Measurements from ENCODE around the gene ATP8A1.

ATP8A1 gene

DNA sequence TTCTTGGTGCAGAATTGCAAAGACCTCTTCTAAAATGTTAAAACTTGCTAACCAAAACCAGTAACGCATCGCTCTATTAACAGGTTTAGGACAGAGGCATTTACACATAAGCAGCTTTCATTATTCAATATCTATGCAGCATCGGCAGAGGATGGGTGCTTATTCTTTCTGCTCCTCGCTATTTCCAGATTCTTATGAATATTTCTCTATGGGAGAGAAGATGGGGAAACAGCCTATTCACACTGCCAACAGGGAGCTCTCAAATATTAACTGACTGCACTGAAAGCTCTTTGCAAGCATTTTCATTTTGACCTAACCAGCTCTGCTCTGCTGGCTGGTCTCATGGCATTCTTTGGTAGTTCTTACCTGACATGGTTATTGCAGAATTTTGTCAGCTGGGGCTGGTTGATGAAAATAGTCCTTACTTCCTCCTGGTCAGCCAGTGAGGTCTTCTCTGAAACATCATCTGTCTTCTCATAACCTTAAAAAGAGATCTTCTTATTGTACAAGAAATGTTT, 30.2 kb downstream of the ATP8A1 start:
- DNase-seq (ENCODE audit: low read depth) = no peak

DNA sequence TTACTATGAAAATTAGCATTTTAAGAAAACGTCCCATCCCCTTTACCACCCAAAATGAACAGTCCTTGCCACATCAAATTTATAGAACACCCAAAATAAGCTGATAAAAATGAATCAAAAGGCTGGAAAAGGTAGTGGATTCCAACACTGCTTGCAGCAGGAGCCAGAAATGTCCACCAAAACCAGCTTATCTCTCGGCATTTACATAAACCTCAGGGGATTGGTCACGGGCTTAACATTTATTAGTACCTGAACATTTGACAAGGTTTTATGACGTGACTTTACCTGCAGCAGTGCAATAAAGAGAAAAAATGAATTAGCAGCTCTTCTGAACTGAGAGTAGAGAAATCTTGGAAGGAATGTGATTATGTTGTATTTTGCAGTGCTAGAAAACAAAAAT, 31.6 kb downstream of the ATP8A1 start:
- no peak for DNase-seq (ENCODE audit: low read depth)

DNA sequence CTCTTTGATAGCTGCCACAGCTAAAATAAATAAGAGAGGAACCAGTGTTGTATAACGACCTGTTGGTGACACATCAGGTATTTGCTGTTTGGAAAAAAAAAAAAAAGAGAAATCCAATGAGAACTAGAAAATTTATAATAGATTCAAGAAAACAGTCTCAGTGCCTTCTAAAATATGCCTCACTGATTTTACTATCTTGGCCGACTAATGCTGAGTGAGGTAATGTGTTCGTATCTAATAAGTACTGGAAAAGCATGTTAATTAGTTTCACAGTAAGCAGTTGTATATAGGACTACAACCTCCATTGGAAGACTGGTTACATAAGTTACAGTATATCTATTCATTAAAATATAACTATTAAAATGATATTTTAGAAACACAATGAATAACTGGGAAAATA, 32.4 kb downstream of the ATP8A1 start:
- DNase-seq (ENCODE audit: low read depth) = no peak

DNA sequence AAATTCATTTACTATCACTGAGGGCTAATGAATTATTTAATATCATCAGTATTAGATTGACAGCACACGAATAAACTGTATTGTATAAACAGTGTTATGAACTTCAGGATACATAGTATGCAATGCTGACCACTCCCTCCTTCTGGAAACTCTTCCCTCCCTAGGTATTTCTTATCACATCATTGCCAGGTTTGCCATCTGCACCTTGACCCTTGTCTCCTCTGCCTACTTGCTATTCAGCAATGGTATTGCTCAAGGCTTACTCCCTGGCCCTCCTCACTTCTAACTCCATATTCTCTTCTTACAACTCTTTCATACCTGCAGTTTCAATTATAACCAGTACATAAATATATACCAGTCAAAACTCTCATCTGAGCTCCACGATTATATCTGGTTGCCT, 38.9 kb downstream of the ATP8A1 start:
- DNase-seq (ENCODE audit: low read depth) = no peak

DNA sequence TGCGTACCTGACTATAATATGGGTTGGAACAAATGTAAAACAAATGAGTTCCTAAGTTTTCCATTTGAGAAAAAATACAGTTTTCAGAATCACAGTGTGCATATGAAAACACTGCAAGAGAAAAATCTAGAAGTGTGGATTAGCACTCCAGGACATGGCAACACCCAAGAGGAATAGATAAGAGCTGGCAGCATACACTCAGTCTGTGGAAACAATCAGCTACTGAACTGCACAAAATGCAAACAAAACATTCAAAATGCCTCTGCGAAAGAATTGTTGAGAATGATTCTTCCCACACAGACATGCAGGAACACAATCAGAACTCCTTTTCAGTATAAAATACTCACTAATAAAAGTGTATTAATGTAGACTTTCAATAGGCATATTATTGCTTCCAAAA, 39.9 kb downstream of the ATP8A1 start:
- no peak for DNase-seq (ENCODE audit: low read depth)

DNA sequence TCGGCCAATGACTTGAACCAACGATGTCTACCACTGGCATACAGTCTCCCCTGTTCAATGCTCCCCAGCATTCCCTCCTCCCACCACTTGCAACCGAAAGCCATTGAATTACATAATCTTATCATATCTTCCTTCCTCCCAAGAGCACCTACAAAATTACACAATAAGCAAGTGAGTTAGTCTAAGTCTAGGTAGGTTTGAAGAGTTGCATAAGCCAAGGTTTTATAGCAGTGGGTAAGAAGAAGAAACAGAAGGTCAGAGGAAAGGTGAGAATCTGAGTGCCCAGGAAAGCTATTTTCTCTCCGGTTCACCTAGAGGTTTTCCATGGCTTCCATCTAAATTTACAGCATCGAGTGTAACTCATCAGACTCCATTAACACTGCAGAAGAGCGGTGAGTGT, 40.3 kb downstream of the ATP8A1 start:
- DNase-seq (ENCODE audit: low read depth) = no peak

DNA sequence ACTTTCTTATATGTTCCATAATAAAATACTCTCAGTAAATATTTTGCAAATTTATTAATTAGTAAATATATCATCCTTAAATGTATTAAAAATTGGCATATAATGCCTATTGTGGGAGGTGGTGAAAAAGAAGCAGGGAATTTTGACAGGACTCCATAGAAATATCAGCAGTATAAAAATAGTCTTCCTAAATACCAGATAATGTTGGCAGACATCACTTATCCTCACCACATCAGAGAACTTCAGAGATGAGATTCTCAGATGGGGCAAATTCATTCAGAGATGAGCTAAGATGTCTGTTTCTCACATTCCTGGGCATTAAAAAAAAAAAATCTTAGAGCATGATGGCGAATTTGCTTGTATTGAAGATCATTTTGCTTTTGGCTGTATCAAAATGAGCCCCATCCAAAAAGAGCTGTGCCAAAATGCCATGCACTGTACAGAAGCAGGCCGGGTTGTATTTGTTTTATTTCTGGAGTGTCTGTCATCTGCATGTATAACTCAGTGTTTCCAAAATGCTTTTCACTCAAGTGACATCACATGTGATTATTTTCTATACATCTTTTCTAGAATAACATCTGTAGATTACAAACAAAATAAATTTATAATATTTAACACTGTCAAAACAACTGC, 41.7 kb downstream of the ATP8A1 start:
- no peak for DNase-seq (ENCODE audit: low read depth)

DNA sequence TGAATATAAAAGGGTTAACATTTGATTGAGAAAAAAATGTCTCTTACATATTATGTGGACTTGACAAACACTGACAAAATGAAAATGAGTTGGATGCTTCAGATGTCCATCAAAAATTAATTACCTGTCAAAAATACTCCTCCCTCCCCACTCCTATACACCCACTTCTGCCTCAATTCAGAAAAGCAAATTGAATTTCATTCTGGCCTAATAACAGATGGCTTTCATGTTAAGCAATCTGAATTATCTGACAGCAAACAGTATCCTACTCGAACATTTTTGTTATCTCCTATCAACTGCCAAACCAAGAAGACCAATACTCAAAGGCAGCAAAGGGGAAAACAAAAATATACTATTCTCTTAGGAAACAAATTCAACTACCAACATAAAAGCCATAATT, 44.0 kb downstream of the ATP8A1 start:
- no peak for DNase-seq (ENCODE audit: low read depth)

DNA sequence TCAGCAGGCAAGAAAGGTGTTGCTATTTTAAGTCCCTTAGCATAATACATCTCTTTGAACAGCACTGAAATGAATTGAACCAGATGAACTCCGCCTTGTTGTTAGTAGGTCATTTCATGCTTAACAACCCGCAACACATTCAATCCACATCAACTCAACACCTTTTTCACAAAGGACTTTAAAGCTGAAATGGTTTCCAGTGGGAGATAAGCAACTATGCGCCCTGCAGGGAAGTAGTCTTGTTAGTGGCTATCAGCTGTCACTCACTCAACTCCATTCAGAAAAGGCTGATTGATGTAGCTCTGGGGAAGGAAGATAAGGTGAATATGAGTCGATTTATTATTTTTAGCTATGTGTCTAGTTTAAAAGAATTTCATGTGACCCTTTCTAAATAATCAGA, 46.0 kb downstream of the ATP8A1 start:
- no peak for DNase-seq (ENCODE audit: low read depth)

DNA sequence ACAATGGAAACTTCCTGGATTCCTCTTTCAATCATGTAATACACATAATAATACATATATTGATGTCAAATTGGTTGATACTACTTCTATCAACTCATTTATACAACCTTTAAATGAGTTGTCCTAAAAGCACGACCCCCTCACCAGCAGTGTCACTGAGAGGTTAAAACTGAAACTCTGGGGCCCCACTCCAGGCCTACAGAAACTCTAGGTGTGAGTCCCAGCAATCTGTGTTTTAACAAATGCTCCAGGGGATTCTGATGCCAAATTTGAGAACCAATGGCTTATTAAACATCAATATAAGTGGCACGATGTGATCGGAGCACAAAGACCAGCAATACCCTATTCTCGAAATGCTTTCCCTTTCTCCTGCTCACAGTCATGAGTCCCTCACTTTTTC, 47.9 kb downstream of the ATP8A1 start:
- DNase-seq (ENCODE audit: low read depth) = no peak

DNA sequence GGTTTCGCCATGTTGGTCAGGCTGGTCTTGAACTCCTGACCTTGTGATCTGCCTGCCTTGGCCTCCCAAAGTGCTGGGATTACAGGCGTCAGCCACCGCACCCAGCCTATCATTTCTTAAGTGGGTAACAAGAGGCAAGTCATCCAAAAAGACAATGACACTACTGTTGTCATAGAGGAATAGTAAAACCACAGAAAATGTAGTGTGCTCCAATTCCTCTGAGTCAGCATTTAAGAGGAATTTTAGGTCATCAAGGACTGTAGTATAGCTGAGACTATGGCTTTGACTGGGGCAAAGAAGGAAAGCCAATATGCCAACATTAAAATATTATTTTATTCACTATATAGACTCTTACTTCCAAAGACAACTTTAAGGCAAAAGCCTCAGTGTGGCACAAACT, 48.4 kb downstream of the ATP8A1 start:
- DNase-seq (ENCODE audit: low read depth) = no peak

DNA sequence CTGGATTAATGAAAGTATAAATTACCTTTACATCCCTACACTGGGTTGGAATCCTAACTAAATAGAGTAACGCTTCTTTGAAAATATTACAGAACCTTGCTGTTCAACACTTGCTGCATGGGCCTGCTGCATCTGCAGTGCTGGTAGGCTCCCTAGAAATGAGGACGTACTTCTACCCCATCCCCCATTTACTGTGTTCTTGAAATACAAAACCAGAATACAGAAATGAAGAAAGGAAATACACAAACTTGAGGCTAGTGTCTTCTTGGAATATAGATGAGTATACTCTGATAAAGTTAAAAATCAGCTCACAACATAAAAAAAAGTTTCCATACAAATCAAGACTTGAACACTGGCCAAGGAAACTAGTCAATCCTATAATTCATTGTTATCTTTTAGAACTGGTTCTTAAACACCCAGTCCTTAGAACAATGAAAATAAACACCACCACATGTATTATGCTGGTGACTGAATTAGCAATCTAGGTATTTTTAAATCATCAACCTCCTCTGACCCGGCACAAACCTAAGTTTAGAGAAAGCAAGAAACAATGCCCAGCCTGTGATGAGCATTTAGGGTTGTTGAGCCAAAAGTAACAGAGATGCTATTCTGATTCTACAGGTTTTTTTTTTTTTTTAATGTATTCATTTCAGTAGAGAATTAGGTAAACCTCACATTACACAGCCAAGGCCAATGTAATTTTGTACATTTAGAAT, 49.7 kb downstream of the ATP8A1 start:
- DNase-seq (ENCODE audit: low read depth) = no peak

DNA sequence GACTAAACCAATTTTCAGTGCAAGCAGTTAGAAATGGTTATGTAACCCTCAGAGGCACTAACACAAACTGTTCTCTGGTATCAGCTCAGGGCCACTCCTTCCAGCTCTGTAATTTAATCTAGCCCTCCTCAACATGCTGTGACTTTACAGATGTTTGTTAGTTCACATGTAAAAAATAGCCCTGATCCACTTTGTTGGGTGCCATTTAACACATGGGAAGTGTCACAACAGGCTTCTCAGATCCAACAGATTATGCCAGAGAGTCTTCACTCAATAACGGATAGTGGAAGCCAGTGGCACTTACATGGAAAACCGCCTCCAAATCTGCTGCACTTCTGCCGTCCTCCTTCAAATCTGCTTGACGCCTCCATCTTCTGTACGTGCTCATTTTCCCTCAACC, 51.6 kb downstream of the ATP8A1 start:
- DNase-seq (ENCODE audit: low read depth) = no peak

DNA sequence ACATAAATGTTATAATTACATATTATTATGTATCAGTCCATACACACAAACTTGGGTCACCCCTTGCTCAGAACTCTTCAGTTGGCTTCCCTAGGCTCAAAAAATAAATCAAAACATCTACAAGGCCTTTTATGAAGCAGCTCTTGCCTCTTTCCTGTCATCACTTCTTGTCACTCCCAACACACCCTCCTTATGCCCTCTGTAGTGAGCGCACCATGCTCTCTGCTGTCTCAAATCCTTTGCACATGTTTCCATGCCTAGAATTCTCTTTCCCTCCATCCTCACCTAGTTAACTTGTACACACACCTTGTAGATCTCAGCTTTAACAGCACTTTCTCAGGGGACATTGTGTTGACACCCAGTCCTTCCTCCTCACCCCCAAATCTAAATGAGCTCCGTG, 53.0 kb downstream of the ATP8A1 start:
- no peak for DNase-seq (ENCODE audit: low read depth)

DNA sequence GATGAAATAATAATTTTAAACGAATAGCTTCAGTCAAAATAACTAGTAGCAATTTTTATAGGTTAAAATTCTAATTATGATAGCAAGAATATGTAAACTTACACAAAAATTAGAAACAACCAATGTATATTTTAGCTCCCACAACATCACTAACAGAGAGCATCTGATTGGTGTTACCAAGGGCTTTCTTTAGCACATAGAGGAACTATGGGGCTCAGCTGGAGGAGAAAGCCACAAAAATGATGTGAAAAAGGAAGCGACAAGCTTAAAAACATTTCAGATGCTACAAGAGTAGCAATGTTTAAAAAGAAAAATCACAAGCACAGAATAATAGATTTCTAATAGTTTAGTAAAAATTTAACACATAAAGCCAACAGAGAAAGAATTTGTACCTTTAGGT, 56.3 kb downstream of the ATP8A1 start:
- DNase-seq (ENCODE audit: low read depth) = no peak

DNA sequence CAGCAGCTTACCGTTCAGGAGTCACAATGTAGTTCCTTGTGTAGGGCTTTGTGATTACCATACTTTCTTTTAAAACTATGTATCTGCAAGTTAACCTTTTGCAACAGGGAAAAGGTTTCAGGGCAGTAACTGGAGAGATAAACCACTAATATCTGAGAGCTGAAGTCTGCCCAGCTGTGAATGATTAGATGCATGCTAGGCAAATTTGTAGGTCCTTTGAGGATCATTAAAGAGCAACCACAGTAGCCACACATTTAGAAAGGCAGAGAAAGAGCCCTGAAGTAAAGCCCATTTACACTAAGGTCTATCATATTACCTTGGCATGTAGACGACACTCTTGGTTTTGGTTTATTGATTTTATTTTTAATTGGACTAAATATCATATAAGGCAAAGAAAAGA, 60.0 kb downstream of the ATP8A1 start:
- DNase-seq (ENCODE audit: low read depth) = no peak

DNA sequence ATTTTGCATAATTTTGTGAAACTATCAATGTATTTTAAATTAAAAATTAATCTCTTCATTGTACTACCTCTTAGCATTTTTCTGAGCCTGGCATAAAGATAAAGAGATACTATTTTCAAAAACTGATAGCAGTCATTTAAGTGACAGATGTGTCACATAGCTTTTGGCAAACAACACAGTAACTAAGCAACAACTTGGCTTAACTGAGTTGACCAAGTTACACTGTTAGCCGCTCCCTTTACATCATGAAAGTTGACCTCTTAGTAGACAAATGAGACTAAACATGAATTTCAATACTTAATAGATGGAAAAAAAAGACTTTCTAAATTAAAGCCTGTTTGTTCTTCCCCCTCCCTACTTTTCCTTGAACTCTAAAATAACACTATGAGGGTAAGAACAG, 62.0 kb downstream of the ATP8A1 start:
- no peak for DNase-seq (ENCODE audit: low read depth)

DNA sequence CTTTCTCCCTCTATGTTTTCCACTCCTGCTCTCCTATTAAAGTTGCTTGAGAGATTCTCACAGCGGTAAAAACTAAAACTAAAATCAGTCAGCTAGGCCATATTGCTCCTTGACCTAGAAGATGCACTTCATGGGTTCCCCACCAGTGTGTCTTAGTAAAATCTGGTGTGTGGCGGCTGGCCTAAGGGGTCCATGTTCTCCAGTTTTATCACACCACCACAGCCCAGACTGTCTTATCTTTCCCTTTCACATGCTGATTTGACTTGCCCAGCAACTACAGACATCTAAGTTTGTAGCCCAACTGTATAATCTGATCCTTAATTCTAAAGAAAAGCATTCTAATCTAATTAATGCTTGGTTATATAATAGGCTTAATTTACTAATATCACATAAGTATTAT, 68.0 kb downstream of the ATP8A1 start:
- no peak for DNase-seq (ENCODE audit: low read depth)

DNA sequence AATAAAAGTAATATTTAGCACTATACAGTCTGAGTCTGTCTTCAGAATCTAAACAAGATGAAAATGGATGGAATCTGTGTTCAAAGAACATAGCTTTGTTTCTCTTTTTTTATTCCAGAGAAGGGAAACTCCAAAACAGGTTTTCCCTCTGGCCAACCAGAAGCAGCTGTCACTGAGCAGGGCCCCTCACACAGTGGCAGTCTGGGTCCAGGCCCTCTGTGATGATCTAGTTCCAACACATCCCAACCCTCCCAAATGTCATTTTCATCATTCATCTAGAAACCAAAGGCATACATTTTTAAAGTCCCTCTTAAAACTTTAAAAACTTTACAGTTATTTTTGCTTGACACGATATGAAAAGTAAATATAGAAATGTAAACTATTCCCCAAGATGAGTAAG, 70.1 kb downstream of the ATP8A1 start:
- DNase-seq (ENCODE audit: low read depth) = no peak

DNA sequence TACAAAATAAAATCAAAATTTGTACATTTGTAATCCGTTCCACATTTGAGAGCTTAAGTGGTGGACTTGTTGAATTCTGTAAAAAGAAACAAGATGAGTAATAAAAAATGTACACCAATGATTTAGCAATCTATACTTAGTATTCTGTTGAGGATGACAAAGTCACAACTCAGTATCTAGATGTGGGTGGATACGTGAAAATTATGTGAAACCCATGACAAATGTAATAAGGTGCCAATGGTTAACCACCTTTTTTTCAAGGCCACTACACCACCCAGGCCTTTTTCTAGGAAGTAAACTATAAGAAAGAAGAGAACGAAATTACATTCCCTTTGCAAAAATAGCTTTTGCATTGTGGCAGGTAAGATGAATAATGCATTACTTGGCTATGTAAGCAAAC, 77.0 kb downstream of the ATP8A1 start:
- no peak for DNase-seq (ENCODE audit: low read depth)

DNA sequence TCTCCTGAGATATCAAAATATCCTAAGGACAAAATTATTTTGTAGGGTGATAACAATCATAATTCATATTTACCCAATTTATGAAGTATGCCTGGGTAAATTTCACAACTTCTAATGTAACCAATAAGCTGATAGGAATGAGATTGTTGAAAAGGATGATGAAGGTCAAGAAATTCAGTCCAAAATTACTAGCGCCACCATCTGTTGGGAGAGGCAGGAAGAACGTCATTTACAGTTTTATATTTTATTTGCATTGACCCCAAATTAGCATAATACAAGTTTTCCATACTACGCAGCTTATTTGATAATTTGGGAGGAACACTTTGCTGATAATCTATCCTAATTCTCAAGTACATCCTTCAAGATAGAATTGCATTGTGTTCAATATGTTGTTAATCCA, 78.7 kb downstream of the ATP8A1 start:
- no peak for DNase-seq (ENCODE audit: low read depth)

DNA sequence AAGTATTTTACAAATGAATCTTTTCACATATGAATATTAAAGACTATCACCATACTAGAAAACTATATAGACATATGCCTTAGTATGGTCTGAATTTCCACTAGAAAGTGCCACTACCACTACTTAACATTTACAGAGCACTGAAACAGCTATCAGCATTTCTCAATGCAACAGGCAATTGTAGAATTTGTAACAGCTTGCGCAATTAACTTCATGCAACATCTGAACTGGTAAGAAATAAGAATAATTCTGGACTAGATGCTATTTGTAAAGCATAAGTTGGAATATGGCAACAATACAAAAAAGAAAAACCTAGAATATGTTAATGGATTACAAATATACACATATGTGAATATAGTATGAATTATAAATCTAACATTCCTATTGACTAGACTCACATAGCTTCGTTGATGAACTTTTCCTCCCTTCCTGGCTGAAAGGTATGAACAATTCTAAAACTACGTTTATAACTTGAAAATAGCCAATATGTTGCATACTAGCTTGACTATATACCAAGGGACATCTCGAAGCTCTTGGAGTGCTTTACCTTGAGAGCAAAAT, 82.0 kb downstream of the ATP8A1 start:
- DNase-seq (ENCODE audit: low read depth) = no peak

DNA sequence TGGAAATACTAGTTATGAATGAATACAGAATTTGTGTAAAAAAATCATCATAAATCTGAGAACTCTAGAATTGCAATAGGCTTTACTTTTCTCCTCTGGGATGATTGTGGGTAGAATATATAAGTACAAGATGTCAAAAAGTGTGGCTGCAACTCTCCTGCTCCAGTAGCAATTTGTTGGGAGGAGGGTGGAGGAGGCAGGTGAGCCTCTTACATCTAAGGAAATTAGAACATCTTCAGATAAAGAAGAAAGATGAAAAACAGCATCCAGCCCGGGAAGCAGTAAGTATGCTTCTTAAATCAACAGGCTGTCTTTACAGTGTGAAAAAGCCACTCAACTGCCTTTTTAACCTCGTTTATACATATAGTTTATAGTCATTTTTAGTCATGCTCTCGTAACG, 83.7 kb downstream of the ATP8A1 start:
- DNase-seq (ENCODE audit: low read depth) = no peak

DNA sequence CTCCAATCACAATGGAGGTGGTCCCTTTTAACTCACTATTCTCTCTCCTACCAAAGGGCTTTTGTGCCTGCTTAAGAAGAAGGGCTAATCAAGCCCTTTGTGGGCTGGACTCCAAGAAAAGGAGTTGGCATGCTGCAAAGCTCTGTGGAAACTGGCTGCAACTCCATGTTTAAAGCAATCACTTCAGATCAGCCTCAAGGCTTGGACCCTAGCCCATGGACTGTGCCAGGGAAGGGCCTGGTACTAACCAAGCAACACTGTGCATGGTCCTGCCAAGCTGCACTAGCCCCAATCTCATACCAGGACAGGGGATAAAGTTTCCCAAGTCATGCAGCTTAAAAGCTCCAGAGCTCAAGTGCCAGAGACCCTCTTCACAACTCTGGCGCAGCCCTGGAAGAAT, 86.7 kb downstream of the ATP8A1 start:
- DNase-seq (ENCODE audit: low read depth) = no peak

Measured in stimulated activated CD8-positive, alpha-beta memory T cell treated with anti-CD3 and anti-CD28 coated beads, Interleukin-15, amount 100 ng/mL, for 1 hour (primary cell).